ENCODE results near the gene SAT2. TPM values are rescaled to one million over a fixed set of nuclear protein-coding genes. Genes with fewer than 3 reads are reported as not detected.

Gene SAT2
- total and polyA plus RNA-seq, 2 of the 13 experiments (the other 11 are each of a cell fraction or from before 2014, with no cell fraction given), result 37.6 to 93.7 TPM

- TF ChIP-seq ZBTB46 (CRISPR knock-in tag; IDR thresholded peaks at IDR 0.05; ENCODE audit: borderline replicate concordance) (no peak), HNF1B (CRISPR knock-in tag; IDR thresholded peaks at IDR 0.05) (peak; percentile 87), ERF (CRISPR knock-in tag; IDR thresholded peaks at IDR 0.05) (peak; percentile 62; the same call in 1 of the 2 replicates), RCOR2 (CRISPR knock-in tag; IDR thresholded peaks at IDR 0.05) (0 out of 2 replicates have a peak, but pooled peaks have one; percentile 16), PPARG (CRISPR knock-in tag; conservative IDR thresholded peaks at IDR 0.05) (peak; percentile 57), NFE2 (CRISPR knock-in tag; IDR thresholded peaks at IDR 0.05) (no peak), TRIM24 (CRISPR knock-in tag; IDR thresholded peaks at IDR 0.05) (no peak), FOXO4 (CRISPR knock-in tag; conservative IDR thresholded peaks at IDR 0.05) (no peak), MYC (CRISPR knock-in tag; IDR thresholded peaks at IDR 0.05; ENCODE audit: borderline replicate concordance) (peak; percentile 50; the same call in 1 of the 2 replicates), HNRNPLL (IDR thresholded peaks at IDR 0.05; ENCODE audit: low read depth, low read length, poor library complexity, severe bottlenecking) (peak; percentile 69), LCORL (IDR thresholded peaks at IDR 0.05) (no peak), LCORL (CRISPR knock-in tag; IDR thresholded peaks at IDR 0.05) (peak; percentile 62), ZNF747 (CRISPR knock-in tag; IDR thresholded peaks at IDR 0.05; ENCODE audit: borderline replicate concordance) (no peak), ZNF329 (CRISPR knock-in tag; IDR thresholded peaks at IDR 0.05; ENCODE audit: low read depth) (no peak), RXRB (CRISPR knock-in tag; IDR thresholded peaks at IDR 0.05; ENCODE audit: borderline replicate concordance) (peak; percentile 81), HES4 (CRISPR knock-in tag; IDR thresholded peaks at IDR 0.05; ENCODE audit: borderline replicate concordance) (no peak), ZNF672 (CRISPR knock-in tag; IDR thresholded peaks at IDR 0.05) (no peak), SUZ12 (IDR thresholded peaks at IDR 0.05; ENCODE audit: low read depth, low read length) (no peak), NFE2L1 (CRISPR knock-in tag; IDR thresholded peaks at IDR 0.05; ENCODE audit: borderline replicate concordance) (no peak), CREM (IDR thresholded peaks at IDR 0.05) (peak; percentile 47; the same call in 1 of the 2 replicates), CREM (CRISPR knock-in tag; IDR thresholded peaks at IDR 0.05) (no peak)
Observed at GRCh38 chr17:7627250-7628121, at the start of gene SAT2 (continued).

Data from HepG2 (cell line).